ENCODE data around the gene CCN5.

Gene CCN5

GRCh38 chr20:44745598-44746366, 30.6 kb downstream of the CCN5 start, which contains the start of gene KCNK15:
Gene KCNK15, plus strand, starts transcription at chr20:44745865. Its CDS starts 46 bp downstream, at chr20:44745911.
- Histone ChIP-seq H3K36me3 (ENCODE audit: insufficient read depth, low read length) (no peaks in the 10 kb centered on the region), H3K4me2 (ENCODE audit: low read length) (peak within 1 kb of the TSS; percentile 86), H3K9me2 (ENCODE audit: low read depth, low read length) (no peaks in the 10 kb centered on the region), H3K27ac (ENCODE audit: low read depth, low read length, poor library complexity, severe bottlenecking) (no peak within 1 kb of the TSS), H3K27me3 (ENCODE audit: insufficient read depth, low read length) (no peaks in the 10 kb centered on the region), H4K20me1 (ENCODE audit: insufficient read depth, low read length) (no peaks in the 10 kb centered on the region), H3K4me1 (ENCODE audit: insufficient read depth, low read length, severe bottlenecking) (peaks cover 18% of the 10 kb centered on the region), H3K9me3 (ENCODE audit: low read length) (no peaks in the 10 kb centered on the region), H3K4me3 (ENCODE audit: low read depth, low read length, poor library complexity, severe bottlenecking) (peak within 1 kb of the TSS; percentile 61), H3F3A (ENCODE audit: insufficient read depth, low read length) (no peaks in the 10 kb centered on the region), H3K79me2 (ENCODE audit: insufficient read depth, low read length) (no peaks in the 10 kb centered on the region), H3K9ac (ENCODE audit: low read length) (peak within 1 kb of the TSS; percentile 48; the same call in 1 of the 2 replicates), H2AFZ (ENCODE audit: low read length) (no peak within 1 kb of the TSS)
- no peak for TF ChIP-seq CTCF (IDR thresholded peaks at IDR 0.05; ENCODE audit: low read length)
- no peak for TF ChIP-seq EZH2 (IDR thresholded peaks at IDR 0.05; ENCODE audit: borderline replicate concordance, low read length)

GRCh38 chr20:44746367-44747165, 31.4 kb downstream of the CCN5 start:
- H3K4me3 ChIP-seq (ENCODE audit: low read depth, low read length, poor library complexity, severe bottlenecking) = peak overlapping the region; percentile 61
- H3K27ac ChIP-seq (ENCODE audit: low read depth, low read length, poor library complexity, severe bottlenecking) = no peak overlapping the region
- H3K9me3 ChIP-seq (ENCODE audit: low read length) = no peaks in the 10 kb centered on the region
- no peaks in the 10 kb centered on the region for H3F3A ChIP-seq (ENCODE audit: insufficient read depth, low read length)
- H3K27me3 ChIP-seq (ENCODE audit: insufficient read depth, low read length) = no peaks in the 10 kb centered on the region
- H3K9ac ChIP-seq (ENCODE audit: low read length) = peak overlapping the region; percentile 48; the same call in 1 of the 2 replicates
- no peak for TF ChIP-seq EZH2 (IDR thresholded peaks at IDR 0.05; ENCODE audit: borderline replicate concordance, low read length)
- H3K9me2 ChIP-seq (ENCODE audit: low read depth, low read length) = no peaks in the 10 kb centered on the region
- H3K4me1 ChIP-seq (ENCODE audit: insufficient read depth, low read length, severe bottlenecking) = peaks cover 18% of the 10 kb centered on the region
- no peaks in the 10 kb centered on the region for H4K20me1 ChIP-seq (ENCODE audit: insufficient read depth, low read length)
- no peaks in the 10 kb centered on the region for H3K36me3 ChIP-seq (ENCODE audit: insufficient read depth, low read length)
- H2AFZ ChIP-seq (ENCODE audit: low read length) = no peak overlapping the region
- H3K79me2 ChIP-seq (ENCODE audit: insufficient read depth, low read length) = no peaks in the 10 kb centered on the region
- H3K4me2 ChIP-seq (ENCODE audit: low read length) = peak overlapping the region; percentile 86

- Histone ChIP-seq H3K79me2 (ENCODE audit: insufficient read depth, low read length) (no peaks in the 10 kb centered on the region), H3K9me2 (ENCODE audit: low read depth, low read length) (no peaks in the 10 kb centered on the region), H3K4me2 (ENCODE audit: low read length) (no peak overlapping the region; the same call in 1 of the 2 replicates), H3K4me3 (ENCODE audit: low read depth, low read length, poor library complexity, severe bottlenecking) (no peak overlapping the region), H3K9me3 (ENCODE audit: low read length) (no peaks in the 10 kb centered on the region), H3K36me3 (ENCODE audit: insufficient read depth, low read length) (no peaks in the 10 kb centered on the region), H3K27ac (ENCODE audit: low read depth, low read length, poor library complexity, severe bottlenecking) (no peak overlapping the region), H3K4me1 (ENCODE audit: insufficient read depth, low read length, severe bottlenecking) (peaks cover 22% of the 10 kb centered on the region), H3K27me3 (ENCODE audit: insufficient read depth, low read length) (peaks cover 6% of the 10 kb centered on the region; the same call in 1 of the 2 replicates), H3F3A (ENCODE audit: insufficient read depth, low read length) (no peaks in the 10 kb centered on the region), H4K20me1 (ENCODE audit: insufficient read depth, low read length) (no peaks in the 10 kb centered on the region), H2AFZ (ENCODE audit: low read length) (no peak overlapping the region), H3K9ac (ENCODE audit: low read length) (no peak overlapping the region)
- TF ChIP-seq CTCF (IDR thresholded peaks at IDR 0.05; ENCODE audit: low read length) (peak; percentile 91), EZH2 (IDR thresholded peaks at IDR 0.05; ENCODE audit: borderline replicate concordance, low read length) (no peak)
These were observed 32.2 kb downstream of the CCN5 start for GRCh38 chr20:44747166-44748004.

Measured in OCI-LY1 (cell line).